ENCODE measurements around the gene SF3B2.

The SF3B2 gene

DNA sequence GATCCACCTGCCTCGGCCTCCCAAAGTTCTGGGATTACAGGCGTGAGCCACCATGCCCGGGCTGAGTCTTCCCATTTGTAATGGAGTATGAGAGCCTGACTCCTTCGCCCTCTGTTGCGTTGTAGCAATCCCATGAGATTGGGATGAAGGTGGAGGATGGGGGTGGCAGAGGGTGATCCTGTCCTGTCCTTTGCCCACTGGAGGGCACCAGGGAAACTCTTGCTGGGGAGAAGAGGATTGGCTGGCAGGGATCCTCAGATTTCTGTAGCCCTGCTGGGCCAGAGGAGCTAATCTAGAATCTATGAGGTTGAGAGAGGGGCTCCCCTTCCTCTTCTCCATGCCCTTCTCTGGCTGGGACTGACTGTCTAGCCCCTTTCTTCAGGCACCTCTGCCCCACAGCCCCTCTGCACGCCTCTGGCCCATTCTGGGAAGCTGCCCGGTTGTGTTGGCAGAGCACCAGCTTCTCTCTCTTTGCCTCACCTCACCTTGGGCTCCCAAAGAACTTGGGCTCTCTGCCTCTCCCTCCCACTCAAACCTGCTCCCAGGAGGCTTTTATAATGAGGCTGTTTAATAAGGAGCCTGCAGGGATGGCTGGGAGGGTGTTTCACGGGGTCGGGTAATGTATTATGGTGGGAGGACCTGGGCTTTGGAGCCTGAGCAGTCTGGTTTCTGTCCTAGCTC is 16.4 kb upstream of the SF3B2 start:
- no peak overlapping the region for H3K4me2 ChIP-seq (ENCODE audit: low read length)
- no peak overlapping the region for H3K56ac ChIP-seq (ENCODE audit: low read length)
- H3K9ac ChIP-seq (ENCODE audit: low read length) = no peak overlapping the region
- H3K79me1 ChIP-seq (ENCODE audit: low read length) = no peaks in the 10 kb centered on the region
- H2BK5ac ChIP-seq (ENCODE audit: low read length) = no peak overlapping the region
- no peak overlapping the region for H3K18ac ChIP-seq (ENCODE audit: low read length)
- DNase-seq = no peak
- H3K27ac ChIP-seq (ENCODE audit: low read depth, low read length) = no peak overlapping the region
- no peak overlapping the region for H3K4ac ChIP-seq (ENCODE audit: low read depth, low read length)
- H4K8ac ChIP-seq (ENCODE audit: low read depth, low read length) = no peak overlapping the region
- no peak overlapping the region for H2AK5ac ChIP-seq (ENCODE audit: low read length)
- WGBS (ENCODE audit: extremely low coverage, insufficient coverage, low lambda C conversion rate) = no CpG with 5 or more reads among the region's 9 CpGs
- no peak overlapping the region for H2BK15ac ChIP-seq (replicated peaks; ENCODE audit: low read depth)
- no peak overlapping the region for H2BK120ac ChIP-seq (ENCODE audit: low read depth, low read length)
- no peaks in the 10 kb centered on the region for H3K27me3 ChIP-seq (ENCODE audit: insufficient read depth, low read length, poor library complexity)
- no peaks in the 10 kb centered on the region for H3K4me1 ChIP-seq (ENCODE audit: control insufficient read depth, low read depth, low read length)
- H3K4me3 ChIP-seq (ENCODE audit: low read length) = no peak overlapping the region
- H4K5ac ChIP-seq (ENCODE audit: low read length) = no peak overlapping the region
- H3K36me3 ChIP-seq (ENCODE audit: control insufficient read depth, insufficient read depth, low read length) = no peaks in the 10 kb centered on the region
- H3K79me2 ChIP-seq (ENCODE audit: control insufficient read depth, insufficient read depth, low read length) = no peaks in the 10 kb centered on the region
- H3K23ac ChIP-seq (ENCODE audit: low read length) = no peak overlapping the region

DNA sequence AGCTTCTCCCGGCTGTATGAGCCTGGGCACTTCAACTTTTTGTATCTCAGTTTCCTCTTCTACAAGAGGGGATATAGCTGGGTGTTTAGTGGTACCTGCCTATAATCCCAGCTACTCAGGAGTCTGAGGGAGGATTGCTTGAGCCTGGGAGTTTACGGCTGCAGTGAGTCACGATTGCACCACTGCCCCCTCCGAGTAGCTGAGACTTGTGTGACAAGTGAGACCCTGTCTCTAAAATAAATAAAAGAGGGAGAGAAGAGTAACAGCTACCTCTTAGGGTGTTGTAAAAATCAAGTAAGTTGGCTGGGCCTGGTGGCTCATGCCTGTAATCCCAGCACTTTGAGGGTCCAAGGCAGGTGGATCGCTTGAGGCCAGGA is 15.8 kb upstream of the SF3B2 start:
- Histone ChIP-seq H2BK5ac (ENCODE audit: low read length) (no peak overlapping the region), H3K56ac (ENCODE audit: low read length) (no peak overlapping the region), H3K23ac (ENCODE audit: low read length) (no peak overlapping the region), H3K9ac (ENCODE audit: low read length) (no peak overlapping the region), H3K36me3 (ENCODE audit: control insufficient read depth, insufficient read depth, low read length) (no peaks in the 10 kb centered on the region), H3K4me1 (ENCODE audit: control insufficient read depth, low read depth, low read length) (no peaks in the 10 kb centered on the region), H3K27me3 (ENCODE audit: insufficient read depth, low read length, poor library complexity) (no peaks in the 10 kb centered on the region), H2BK15ac (replicated peaks; ENCODE audit: low read depth) (no peak overlapping the region), H3K18ac (ENCODE audit: low read length) (no peak overlapping the region), H3K4ac (ENCODE audit: low read depth, low read length) (no peak overlapping the region), H2BK120ac (ENCODE audit: low read depth, low read length) (no peak overlapping the region), H3K27ac (ENCODE audit: low read depth, low read length) (no peak overlapping the region), H3K79me1 (ENCODE audit: low read length) (no peaks in the 10 kb centered on the region), H4K5ac (ENCODE audit: low read length) (no peak overlapping the region), H2AK5ac (ENCODE audit: low read length) (no peak overlapping the region), H3K79me2 (ENCODE audit: control insufficient read depth, insufficient read depth, low read length) (no peaks in the 10 kb centered on the region), H3K4me3 (ENCODE audit: low read length) (no peak overlapping the region), H3K4me2 (ENCODE audit: low read length) (no peak overlapping the region), H4K8ac (ENCODE audit: low read depth, low read length) (no peak overlapping the region)
- no peak for DNase-seq
- no CpG with 5 or more reads among the region's 5 CpGs for WGBS (ENCODE audit: extremely low coverage, insufficient coverage, low lambda C conversion rate)

DNA sequence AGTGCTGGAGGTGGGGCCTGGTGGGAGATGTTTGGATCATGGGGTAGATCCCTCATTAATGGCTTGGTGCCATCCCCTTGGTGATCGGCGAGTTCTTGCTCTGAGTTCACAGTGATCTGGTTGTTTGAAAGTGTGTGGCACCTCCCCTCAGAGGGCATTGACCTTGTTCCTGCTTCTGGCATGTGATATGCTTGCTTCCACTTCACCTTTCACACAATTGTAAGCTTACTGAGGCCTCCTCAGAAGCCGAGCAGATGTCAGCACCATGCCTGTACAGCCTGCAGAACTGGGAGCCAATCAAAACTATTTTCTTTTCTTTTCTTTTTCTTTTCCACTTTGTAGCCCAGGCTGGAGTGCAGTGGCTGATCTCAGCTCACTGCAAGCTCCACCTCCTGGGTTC is 14.8 kb upstream of the SF3B2 start:
- H3K56ac ChIP-seq (ENCODE audit: low read length) = no peak overlapping the region
- H2BK120ac ChIP-seq (ENCODE audit: low read depth, low read length) = no peak overlapping the region
- H2BK5ac ChIP-seq (ENCODE audit: low read length) = no peak overlapping the region
- H3K18ac ChIP-seq (ENCODE audit: low read length) = no peak overlapping the region
- no peak overlapping the region for H3K4me2 ChIP-seq (ENCODE audit: low read length)
- H3K79me1 ChIP-seq (ENCODE audit: low read length) = no peaks in the 10 kb centered on the region
- no peaks in the 10 kb centered on the region for H3K4me1 ChIP-seq (ENCODE audit: control insufficient read depth, low read depth, low read length)
- H3K27me3 ChIP-seq (ENCODE audit: insufficient read depth, low read length, poor library complexity) = no peaks in the 10 kb centered on the region
- no peak overlapping the region for H3K4me3 ChIP-seq (ENCODE audit: low read length)
- no peak overlapping the region for H4K5ac ChIP-seq (ENCODE audit: low read length)
- no peak overlapping the region for H3K9ac ChIP-seq (ENCODE audit: low read length)
- no peak overlapping the region for H3K4ac ChIP-seq (ENCODE audit: low read depth, low read length)
- DNase-seq = no peak
- WGBS (ENCODE audit: extremely low coverage, insufficient coverage, low lambda C conversion rate) = no CpG with 5 or more reads among the region's 3 CpGs
- no peaks in the 10 kb centered on the region for H3K79me2 ChIP-seq (ENCODE audit: control insufficient read depth, insufficient read depth, low read length)
- no peak overlapping the region for H3K23ac ChIP-seq (ENCODE audit: low read length)
- no peaks in the 10 kb centered on the region for H3K36me3 ChIP-seq (ENCODE audit: control insufficient read depth, insufficient read depth, low read length)
- no peak overlapping the region for H3K27ac ChIP-seq (ENCODE audit: low read depth, low read length)
- no peak overlapping the region for H2AK5ac ChIP-seq (ENCODE audit: low read length)
- no peak overlapping the region for H2BK15ac ChIP-seq (replicated peaks; ENCODE audit: low read depth)
- H4K8ac ChIP-seq (ENCODE audit: low read depth, low read length) = no peak overlapping the region

DNA sequence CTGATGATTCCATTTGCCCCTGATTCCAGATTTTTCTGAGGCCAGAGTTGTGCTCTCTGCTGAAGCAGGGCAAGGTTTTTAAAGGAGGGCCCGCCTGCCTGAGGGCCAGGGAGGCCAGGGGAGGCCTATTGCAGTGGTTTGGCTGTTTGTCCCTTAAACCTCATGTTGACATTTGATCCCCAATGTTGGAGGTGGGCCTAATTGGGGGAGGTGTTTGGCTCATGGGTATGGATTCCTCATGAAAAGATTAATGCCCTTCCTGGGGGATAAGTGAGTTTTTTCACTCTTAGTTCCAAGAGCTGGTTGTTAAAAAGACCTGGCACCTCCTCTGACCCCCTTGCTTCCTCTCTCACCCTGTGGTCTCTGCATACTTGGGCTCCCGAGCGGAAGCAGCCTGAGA is 12.4 kb upstream of the SF3B2 start:
- Histone ChIP-seq H2BK5ac (ENCODE audit: low read length) (no peak overlapping the region), H2BK15ac (replicated peaks; ENCODE audit: low read depth) (no peak overlapping the region), H3K79me1 (ENCODE audit: low read length) (no peaks in the 10 kb centered on the region), H3K27ac (ENCODE audit: low read depth, low read length) (no peak overlapping the region), H3K18ac (ENCODE audit: low read length) (no peak overlapping the region), H2AK5ac (ENCODE audit: low read length) (no peak overlapping the region), H3K4me3 (ENCODE audit: low read length) (no peak overlapping the region), H3K4ac (ENCODE audit: low read depth, low read length) (no peak overlapping the region), H3K4me1 (ENCODE audit: control insufficient read depth, low read depth, low read length) (no peaks in the 10 kb centered on the region), H3K4me2 (ENCODE audit: low read length) (no peak overlapping the region), H3K36me3 (ENCODE audit: control insufficient read depth, insufficient read depth, low read length) (no peaks in the 10 kb centered on the region), H4K8ac (ENCODE audit: low read depth, low read length) (no peak overlapping the region), H2BK120ac (ENCODE audit: low read depth, low read length) (no peak overlapping the region), H3K27me3 (ENCODE audit: insufficient read depth, low read length, poor library complexity) (no peaks in the 10 kb centered on the region), H3K23ac (ENCODE audit: low read length) (no peak overlapping the region), H3K9ac (ENCODE audit: low read length) (no peak overlapping the region), H4K5ac (ENCODE audit: low read length) (no peak overlapping the region), H3K79me2 (ENCODE audit: control insufficient read depth, insufficient read depth, low read length) (no peaks in the 10 kb centered on the region), H3K56ac (ENCODE audit: low read length) (no peak overlapping the region)
- WGBS (ENCODE audit: extremely low coverage, insufficient coverage, low lambda C conversion rate) = no CpG with 5 or more reads among the region's 3 CpGs
- no peak for DNase-seq

DNA sequence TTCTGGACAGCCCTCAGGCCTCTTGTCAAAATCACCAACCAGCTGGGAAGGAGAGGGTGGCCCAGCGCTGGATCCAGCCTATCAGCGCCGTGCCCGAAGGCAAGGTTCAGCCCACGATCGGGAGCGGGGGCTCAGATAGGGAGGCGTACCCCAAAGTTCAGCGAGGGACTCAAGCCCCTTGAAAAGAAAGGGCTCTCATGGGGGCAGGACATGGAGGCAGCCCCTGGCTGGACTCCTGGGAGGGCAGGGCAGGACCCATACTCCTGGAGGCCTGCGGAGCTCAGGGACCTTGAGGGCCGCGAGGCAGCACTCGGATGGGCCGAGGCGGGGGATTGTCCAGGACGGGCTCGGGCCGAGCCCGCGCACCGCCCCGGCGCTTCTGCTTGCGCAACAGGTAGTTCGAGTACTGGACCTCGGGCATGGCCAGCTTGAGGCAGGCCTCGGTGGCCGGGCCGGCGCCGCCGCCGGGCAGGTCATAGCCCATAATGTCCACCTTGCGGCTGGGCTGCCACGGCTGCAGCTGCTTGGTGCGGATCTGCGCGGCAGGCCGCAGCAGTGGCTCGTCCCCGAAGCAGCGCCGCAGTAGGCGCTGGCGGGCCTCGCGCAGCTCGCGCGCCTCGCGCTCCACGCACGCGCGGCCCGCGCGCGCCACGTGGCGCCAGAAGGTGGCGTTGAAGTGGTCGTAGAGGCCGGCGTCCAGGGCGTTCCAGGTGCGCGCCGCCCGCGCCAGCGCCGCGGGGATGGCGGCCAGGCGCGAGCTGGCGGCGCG is 9.8 kb upstream of the SF3B2 start:
- Histone ChIP-seq H3K18ac (ENCODE audit: low read length) (no peak overlapping the region), H3K23ac (ENCODE audit: low read length) (no peak overlapping the region), H2BK15ac (replicated peaks; ENCODE audit: low read depth) (no peak overlapping the region), H3K27me3 (ENCODE audit: insufficient read depth, low read length, poor library complexity) (no peaks in the 10 kb centered on the region), H3K9ac (ENCODE audit: low read length) (no peak overlapping the region), H3K4me2 (ENCODE audit: low read length) (no peak overlapping the region), H2BK120ac (ENCODE audit: low read depth, low read length) (no peak overlapping the region), H4K5ac (ENCODE audit: low read length) (no peak overlapping the region), H4K8ac (ENCODE audit: low read depth, low read length) (no peak overlapping the region), H2BK5ac (ENCODE audit: low read length) (no peak overlapping the region), H3K27ac (ENCODE audit: low read depth, low read length) (no peak overlapping the region), H3K4me1 (ENCODE audit: control insufficient read depth, low read depth, low read length) (no peaks in the 10 kb centered on the region), H3K4ac (ENCODE audit: low read depth, low read length) (no peak overlapping the region), H3K56ac (ENCODE audit: low read length) (no peak overlapping the region), H3K79me1 (ENCODE audit: low read length) (no peaks in the 10 kb centered on the region), H3K36me3 (ENCODE audit: control insufficient read depth, insufficient read depth, low read length) (no peaks in the 10 kb centered on the region), H3K4me3 (ENCODE audit: low read length) (no peak overlapping the region), H3K79me2 (ENCODE audit: control insufficient read depth, insufficient read depth, low read length) (no peaks in the 10 kb centered on the region), H2AK5ac (ENCODE audit: low read length) (no peak overlapping the region)
- WGBS (ENCODE audit: extremely low coverage, insufficient coverage, low lambda C conversion rate) = no CpG with 5 or more reads among the region's 81 CpGs
- no peak for DNase-seq

All from mesendoderm (in vitro differentiated cells).